Measurements from ENCODE around the gene FAM180B.
A peak's percentile ranks its signal among the peaks of the same experiment; 100 is the strongest.

- TF ChIP-seq CTCF (IDR thresholded peaks at IDR 0.05; ENCODE audit: poor library complexity, severe bottlenecking) (no peak), EP300 (conservative IDR thresholded peaks at IDR 0.05; ENCODE audit: poor library complexity, severe bottlenecking) (peak; percentile 23), EZH2 (IDR thresholded peaks at IDR 0.05; ENCODE audit: borderline replicate concordance, insufficient read depth, low read length, poor library complexity, severe bottlenecking) (no peak)
Observed at GRCh38 chr11:47553406-47553743, 33.1 kb upstream of the FAM180B start.
